GM19467 (cell line): ENCODE results near the gene SPOCD1.

ENCODE experiments used
- ATAC-seq: cut with Tn5 transposase; IDR thresholded peaks from one replicate; pipeline ENCODE4 v1.9.1; 2021; ENCODE audit warnings: mild to moderate bottlenecking, moderate library complexity; ENCODE audit not compliant: unreplicated experiment

SPOCD1 gene

GRCh38 chr1:31788138-31788824, 27.5 kb downstream of the SPOCD1 start:
- ATAC-seq: peak; percentile 74

- ATAC-seq: no peak
These were observed 28.1 kb downstream of the SPOCD1 start for GRCh38 chr1:31787786-31788137.

GRCh38 chr1:31787261-31787660, 28.6 kb downstream of the SPOCD1 start:
- ATAC-seq: no peak

- no peak for ATAC-seq
These were observed 29.3 kb downstream of the SPOCD1 start for GRCh38 chr1:31786366-31787060.

GRCh38 chr1:31785947-31786290, 29.9 kb downstream of the SPOCD1 start:
- ATAC-seq: no peak

DNA sequence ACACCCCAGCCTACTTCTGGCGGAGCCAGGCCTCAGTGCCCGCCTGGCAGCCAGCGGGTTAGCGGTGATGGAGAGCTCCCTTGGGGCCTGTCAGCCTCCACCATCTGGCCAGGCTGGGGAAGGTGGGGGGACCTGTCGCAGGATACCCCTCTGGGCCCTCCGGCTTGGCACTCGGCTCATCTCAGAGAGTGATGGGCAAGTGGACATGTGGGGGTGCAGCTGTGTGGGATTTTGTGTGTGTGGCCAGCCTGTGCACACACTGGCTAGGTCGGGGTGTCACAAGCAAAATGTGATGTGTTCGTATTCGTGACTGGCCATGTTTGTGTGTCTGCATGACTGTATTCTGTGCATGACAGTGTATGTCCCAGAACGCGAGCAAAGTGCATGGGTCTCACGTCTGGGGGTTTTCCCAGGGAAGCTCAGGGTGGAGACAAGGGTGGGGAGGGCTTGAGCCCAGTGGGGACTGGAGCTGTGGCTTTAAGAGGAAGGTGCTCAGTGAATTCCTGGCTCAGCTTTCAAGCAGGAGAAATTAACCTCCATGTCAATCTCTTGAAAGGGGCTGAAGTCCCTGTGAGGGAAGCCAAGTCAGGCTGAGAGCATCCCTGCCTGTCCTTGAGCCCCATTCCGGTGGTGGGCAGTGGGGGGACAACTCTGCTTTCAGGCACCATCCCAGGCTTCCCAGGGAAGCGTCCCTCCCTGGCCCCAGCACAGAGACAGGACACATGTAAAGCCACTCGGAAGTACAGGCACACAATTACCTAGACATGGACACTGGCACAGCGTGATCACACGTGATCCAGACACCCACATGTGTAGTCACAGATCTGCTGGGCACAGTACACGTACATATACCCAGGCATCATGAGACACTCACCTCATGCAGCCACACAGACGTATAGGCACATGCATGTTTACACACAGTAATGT, 30.5 kb downstream of the SPOCD1 start:
- no peak for ATAC-seq

- ATAC-seq: no peak
These were observed 31.3 kb downstream of the SPOCD1 start for GRCh38 chr1:31784356-31785019.

DNA sequence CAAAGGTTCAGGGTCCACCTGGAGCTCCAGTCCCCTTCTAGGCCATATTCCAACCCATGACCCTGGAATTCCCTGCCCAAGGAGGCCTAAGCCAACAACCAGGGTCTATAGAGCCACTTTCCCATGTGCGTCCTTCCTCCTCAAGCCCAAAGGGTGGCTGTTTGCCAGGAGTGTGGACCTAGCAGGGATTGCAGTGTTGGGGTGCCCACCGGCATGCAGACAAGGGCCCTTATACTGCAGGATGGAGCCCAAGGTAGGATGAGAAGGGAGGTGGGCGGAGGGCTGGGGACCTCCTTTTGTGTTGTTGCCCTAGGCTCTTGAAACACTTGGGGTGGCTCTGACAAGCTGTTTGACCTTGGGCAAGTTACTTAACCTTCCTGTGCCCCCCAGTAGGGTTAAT, 32.0 kb downstream of the SPOCD1 start:
- no peak for ATAC-seq

DNA sequence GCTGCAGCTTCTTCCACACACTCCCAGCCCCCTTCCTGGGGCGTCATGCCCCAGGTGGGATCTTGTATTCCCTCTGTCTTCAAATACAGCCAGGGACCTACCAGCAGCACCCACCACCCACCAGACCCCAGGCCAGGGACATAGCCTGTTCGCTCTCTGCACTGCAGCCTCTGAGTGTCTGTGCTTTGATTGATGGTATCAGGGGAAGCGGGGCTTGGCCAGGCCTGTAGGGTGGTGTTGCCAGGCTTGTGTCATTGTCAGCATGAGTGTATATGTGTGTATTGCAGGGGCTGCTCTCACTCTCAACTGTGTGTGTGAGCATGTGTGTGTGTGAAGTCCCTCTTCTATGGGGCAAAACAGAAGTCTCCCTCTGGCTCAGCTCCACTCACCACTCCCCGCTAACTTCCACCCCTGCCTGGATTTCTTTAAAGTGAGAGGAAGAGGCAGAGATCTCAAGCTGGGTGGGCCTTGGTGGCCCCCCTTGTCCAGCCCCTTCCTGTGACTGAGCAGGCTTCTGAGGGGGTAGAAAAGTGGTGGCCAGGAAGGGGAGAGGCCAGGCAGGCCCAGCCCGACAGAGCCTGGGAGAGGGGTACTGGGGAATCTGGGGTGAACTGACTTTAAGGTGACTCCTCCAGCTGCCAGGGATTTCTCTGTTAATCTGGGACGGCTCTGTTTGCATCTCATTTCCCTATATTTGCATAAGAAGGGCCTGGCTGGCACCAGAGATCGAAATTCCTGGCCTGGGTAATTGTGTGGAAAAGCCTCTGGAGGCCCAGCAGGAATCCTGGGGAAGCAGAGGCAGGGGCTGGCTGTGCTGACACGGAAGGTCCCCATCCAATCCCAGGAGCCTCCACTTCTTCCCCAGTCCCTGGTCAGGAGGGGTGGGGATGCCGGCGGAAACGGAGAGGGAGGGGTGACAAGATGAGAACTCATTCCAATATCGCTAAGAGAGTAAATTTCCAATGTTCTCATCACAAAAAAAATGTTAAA, 33.1 kb downstream of the SPOCD1 start:
- ATAC-seq: no peak

DNA sequence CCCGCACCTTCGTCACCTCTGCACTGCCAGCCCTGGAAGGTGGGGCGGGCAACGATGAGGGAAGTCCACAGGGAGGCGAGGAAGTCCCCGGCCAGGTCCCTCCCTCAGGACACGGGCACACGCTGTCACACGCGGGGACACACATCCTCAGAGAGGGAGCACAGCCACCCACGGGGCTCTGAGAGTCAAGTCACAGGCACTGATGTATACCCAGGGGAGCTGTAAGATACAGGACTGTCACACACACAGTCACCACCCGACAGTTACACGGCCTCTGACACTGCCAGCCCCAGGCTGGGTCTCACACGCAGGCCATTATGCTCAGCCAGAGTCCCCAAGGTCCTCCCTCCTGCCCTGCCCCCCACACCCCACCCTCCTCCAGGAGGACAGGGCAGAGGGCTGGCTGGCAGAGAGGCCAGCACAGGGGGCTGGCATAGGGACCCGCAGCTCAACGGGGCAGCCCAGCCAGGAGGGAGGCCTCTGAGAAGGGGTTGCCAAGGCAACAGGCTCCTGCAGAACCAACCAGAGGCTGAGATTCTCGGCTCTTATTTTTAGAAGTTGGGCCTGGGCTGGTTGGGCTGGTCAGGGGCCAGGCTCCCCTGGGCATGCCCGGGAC, 34.0 kb downstream of the SPOCD1 start:
- no peak for ATAC-seq

DNA sequence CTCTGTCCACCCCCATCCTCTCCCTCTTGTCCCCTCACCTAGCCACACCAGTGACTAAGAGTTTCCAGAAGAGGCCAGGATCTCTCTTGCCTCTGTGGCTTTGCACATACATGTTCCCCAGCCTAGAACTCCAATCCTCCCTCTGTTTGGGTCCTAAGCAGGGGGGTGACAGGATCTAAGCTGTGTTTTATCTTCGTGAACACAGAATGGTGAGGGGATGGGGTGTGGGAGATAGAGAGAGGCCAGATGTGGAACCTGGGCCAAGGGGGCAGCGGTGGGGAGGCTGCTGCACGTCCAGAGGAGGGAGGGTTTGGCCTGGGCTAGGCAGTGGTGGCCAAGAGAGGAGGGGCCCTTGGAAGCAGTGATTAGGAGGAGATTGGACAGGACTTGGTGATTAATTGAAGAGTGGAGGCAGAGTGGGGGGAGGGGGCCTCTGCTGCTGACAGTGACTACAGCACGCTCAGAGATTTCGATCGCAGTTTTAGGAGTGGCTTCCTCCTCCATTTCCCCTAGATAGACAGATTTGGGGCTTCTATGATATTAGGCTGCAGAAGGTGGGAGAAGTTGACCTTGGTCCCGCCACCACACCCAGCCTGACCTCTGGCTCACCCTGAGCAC, 34.6 kb downstream of the SPOCD1 start:
- no peak for ATAC-seq

DNA sequence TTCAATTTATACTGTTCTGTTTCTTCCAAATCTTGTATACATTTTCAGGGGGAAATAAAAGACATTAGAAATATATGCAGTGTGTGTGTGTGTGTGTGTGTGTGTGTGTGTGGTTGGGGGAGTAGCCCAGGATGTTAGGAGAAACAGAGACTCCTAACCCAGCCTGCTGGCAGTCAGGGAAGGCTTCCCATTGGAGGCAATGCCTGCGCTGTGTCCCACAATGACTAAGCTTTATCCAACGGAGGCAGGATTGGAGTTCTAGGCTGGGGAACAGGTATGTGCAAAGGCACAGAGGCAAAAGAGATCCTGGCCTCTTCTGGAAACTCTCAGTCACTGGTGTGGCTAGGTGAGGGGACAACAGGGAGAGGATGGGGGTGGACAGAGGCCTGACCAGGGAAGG, 35.2 kb downstream of the SPOCD1 start:
- ATAC-seq: no peak

DNA sequence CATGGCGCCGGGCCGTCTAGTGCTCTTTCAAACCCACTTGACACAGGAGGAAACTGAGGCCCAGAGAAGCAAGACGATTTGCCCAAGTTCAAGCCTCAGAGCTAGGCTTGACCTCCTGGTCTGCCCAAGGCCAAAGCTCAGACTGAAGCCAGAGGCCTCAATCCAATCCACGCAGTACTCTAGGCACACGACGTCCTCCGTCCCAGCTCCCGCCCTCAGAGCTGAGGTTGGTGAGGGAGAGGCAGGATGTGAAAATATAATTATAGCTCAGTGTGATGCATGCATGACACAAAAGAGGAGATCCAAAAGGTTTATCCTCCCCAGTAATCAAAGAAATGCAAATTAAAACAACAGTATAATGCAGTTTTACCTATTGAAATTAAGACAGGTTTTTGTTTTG, 36.1 kb downstream of the SPOCD1 start:
- no peak for ATAC-seq

DNA sequence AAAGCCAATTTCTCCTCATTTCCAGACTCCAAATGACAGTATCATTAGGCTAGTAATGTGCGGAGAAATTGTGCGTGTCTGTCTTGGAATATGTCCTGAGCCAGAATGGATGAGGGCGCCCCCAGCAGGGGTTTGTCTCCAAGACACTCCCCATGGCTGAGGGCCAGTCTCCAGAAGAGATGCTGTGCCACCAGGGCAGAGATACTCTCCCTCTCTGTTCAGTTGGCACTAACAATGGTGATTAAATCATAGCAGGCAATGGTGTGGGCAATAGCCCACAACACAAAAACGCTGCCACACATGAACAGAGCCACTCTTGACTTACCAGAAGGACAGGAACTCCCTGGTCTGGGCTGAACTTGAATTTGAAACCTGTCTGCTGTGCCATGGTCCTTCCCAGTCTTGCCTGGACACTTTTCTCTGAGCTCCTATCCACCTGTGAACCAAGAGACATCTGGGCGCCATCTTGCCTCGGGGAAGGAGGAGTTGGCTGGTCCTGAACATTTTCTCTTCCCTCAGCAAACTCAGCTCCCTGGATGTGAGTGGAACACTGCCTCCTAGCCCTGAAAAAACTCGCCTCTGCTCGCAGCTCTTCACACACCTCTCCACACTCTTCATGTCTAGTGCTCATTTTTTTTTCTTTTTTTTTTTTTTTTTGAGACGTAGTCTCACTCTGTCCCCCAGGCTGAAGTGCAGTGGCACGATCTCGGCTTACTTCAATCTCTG, 36.9 kb downstream of the SPOCD1 start:
- ATAC-seq: no peak

- no peak for ATAC-seq
These were observed 39.3 kb downstream of the SPOCD1 start for GRCh38 chr1:31776516-31776915.

- ATAC-seq: no peak
These were observed 39.8 kb downstream of the SPOCD1 start for GRCh38 chr1:31776032-31776431.

GRCh38 chr1:31775210-31775999, 40.4 kb downstream of the SPOCD1 start:
- no peak for ATAC-seq

GRCh38 chr1:31774495-31774894, 41.3 kb downstream of the SPOCD1 start:
- ATAC-seq: no peak
